Ovary (tissue), 9 donors: Measurements from ENCODE around the gene SCG2. TPM values are rescaled to one million over a fixed set of nuclear protein-coding genes. Genes with fewer than 3 reads are reported as not detected.

ENCODE experiments used
- DNase-seq, 5 donors: peaks; one replicate each; pipeline ENCODE4 v3.0.0-alpha.2; 2019 to 2020
- H3K27ac ChIP-seq, 2 donors: fragments of 200-600 bp; one replicate each; pipeline versions ENCODE4 v1.5.1 to v1.8.0; 2019 to 2022
- H3K27me3 ChIP-seq: fragments of 200-600 bp; one replicate; pipeline ENCODE4 v1.8.0; 2022
- H3K36me3 ChIP-seq: fragments of 200-600 bp; sonication (generic); one replicate; pipeline ENCODE4 v1.5.1; 2019
- H3K4me1 ChIP-seq: one replicate; pipeline ENCODE4 v1.8.1; 2013; ENCODE audit warnings: mild to moderate bottlenecking, moderate library complexity; ENCODE audit not compliant: insufficient read depth
- H3K4me3 ChIP-seq: fragments of 200-600 bp; sonication (generic); one replicate; pipeline ENCODE4 v1.5.1; 2017
- H3K9me3 ChIP-seq, 2 donors: fragments of 200-600 bp in 1 of 2; sonication (generic) in 1 of 2; one replicate each; pipeline versions ENCODE4 v1.5.1 to v1.8.1; 2013 to 2019; ENCODE audit warnings: mild to moderate bottlenecking in 1 of 2, moderate library complexity in 1 of 2
- EP300 ChIP-seq: sonication (generic); formaldehyde crosslinking; IDR thresholded peaks from one replicate; pipeline ENCODE4 v1.6.1; 2017; ENCODE audit warnings: antibody characterized with exemption
- POLR2A ChIP-seq: fragments of 450-650 bp; IDR thresholded peaks from one replicate; pipeline ENCODE4 v1.6.1; 2017; ENCODE audit warnings: antibody characterized with exemption, mild to moderate bottlenecking, moderate library complexity
- WGBS, 3 donors: extraction: QIAGEN DNeasy Blood & Tissue Kit in 1 of 3; methylation state at CpG; one replicate each; pipeline versions ENCODE4 v1.1.5 to v1.1.7; 2013 to 2017; 5-methylcytosine and 5-hydroxymethylcytosine counted together
- intact Hi-C, 4 donors: fragments of 100-400 bp; cut with DNase I; formaldehyde crosslinking; loops; one replicate each; pipeline versions ENCODE4 v1.11.0 to v1.15.1; 2022 to 2023
- polyA plus RNA-seq, 2 donors: library from polyadenylated mRNA; stranded (reverse); fragments of 200-250 nt in 1 of 2; fragments of 350-450 nt in 1 of 2; fragmentation: Illumina TruSeq in 1 of 2; extraction: RNeasy Lipid Tissue Mini Kit (QIAGEN cat#74804) in 1 of 2; gene quantifications; one replicate each; pipeline ENCODE4 v1.2.3, GENCODE V29; 2013 to 2014
- total RNA-seq, 7 donors: library from RNA; depleted of rRNA in 2 of 7; stranded (reverse); fragments of >200 nt in 2 of 7; fragmentation: NEBNext Ultra II Directional in 3 of 7; extraction: Animal tissue kit (Norgen Biotek cat#: 25700) in 3 of 7; gene quantifications; one replicate each; pipeline versions ENCODE4 v1.1.0 to v1.2.4, GENCODE V29; 2016 to 2023
- TF ChIP-seq, protein P1 (sequence below), 3 donors: fragments of 450-650 bp in 2 of 3; fragments of 200-600 bp in 1 of 3; IDR thresholded peaks; one replicate each; pipeline versions ENCODE4 v1.5.1 to v1.8.0; 2016 to 2022; ENCODE audit warnings: antibody characterized with exemption in 3 of 3, mild to moderate bottlenecking in 1 of 3
- donor health status: DM: no; HTN: no; CAD: no; lungs with moderate emphysema.
- donor health status: DM: no; HTN: no; CAD: no.
- donor health status: Bipolar disorder and iron deficiency.
- donor health status: DM: yes; HTN: yes; CAD: no.
- donor health status: DM: no; HTN: no; CAD: no.
- donor health status: DM: yes; HTN: yes; CAD: no.

Gene SCG2
- total and polyA plus RNA-seq, 9 donors, result 0.18 to 6.3 (median 2.6) TPM

DNA sequence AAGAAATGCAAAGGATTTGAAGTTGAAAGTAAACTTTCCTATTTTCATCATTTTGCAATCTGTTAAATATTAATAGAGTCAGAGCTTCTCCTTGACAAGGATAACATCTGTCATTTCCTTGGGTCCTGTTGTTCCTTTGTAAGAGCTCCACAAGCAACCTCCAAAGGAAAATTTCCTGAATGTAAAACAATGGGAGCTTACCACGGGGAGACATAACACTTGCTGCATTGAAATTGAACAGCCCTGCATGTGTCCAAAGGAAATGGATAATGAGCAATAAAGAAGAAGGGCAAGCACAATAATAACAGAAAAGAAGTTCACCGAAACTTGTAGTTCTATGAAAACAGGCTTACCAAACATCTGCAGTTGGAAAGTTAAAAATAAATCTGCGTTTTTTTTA, 42.0 kb upstream of the SCG2 start:
- whole genome bisulfite sequencing, 3 donors, result 30 to 48% (median 43%) methylated on average over 3 of the region's 3 CpGs
- intact Hi-C loops, result no loop called here
- Histone ChIP-seq H3K4me1 (peaks cover 6% of the 10 kb centered on the region), H3K27ac (no peak overlapping the region), H3K27me3 (no peaks in the 10 kb centered on the region), H3K36me3 (no peaks in the 10 kb centered on the region), H3K9me3 (no peaks in the 10 kb centered on the region), H3K4me3 (no peak overlapping the region)
- TF ChIP-seq POLR2A, result no peak
- no peak for TF ChIP-seq EP300
- TF ChIP-seq, protein P1, sequence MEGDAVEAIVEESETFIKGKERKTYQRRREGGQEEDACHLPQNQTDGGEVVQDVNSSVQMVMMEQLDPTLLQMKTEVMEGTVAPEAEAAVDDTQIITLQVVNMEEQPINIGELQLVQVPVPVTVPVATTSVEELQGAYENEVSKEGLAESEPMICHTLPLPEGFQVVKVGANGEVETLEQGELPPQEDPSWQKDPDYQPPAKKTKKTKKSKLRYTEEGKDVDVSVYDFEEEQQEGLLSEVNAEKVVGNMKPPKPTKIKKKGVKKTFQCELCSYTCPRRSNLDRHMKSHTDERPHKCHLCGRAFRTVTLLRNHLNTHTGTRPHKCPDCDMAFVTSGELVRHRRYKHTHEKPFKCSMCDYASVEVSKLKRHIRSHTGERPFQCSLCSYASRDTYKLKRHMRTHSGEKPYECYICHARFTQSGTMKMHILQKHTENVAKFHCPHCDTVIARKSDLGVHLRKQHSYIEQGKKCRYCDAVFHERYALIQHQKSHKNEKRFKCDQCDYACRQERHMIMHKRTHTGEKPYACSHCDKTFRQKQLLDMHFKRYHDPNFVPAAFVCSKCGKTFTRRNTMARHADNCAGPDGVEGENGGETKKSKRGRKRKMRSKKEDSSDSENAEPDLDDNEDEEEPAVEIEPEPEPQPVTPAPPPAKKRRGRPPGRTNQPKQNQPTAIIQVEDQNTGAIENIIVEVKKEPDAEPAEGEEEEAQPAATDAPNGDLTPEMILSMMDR (IDR thresholded peaks at IDR 0.05), result no peak
- no peak for DNase-seq

DNA sequence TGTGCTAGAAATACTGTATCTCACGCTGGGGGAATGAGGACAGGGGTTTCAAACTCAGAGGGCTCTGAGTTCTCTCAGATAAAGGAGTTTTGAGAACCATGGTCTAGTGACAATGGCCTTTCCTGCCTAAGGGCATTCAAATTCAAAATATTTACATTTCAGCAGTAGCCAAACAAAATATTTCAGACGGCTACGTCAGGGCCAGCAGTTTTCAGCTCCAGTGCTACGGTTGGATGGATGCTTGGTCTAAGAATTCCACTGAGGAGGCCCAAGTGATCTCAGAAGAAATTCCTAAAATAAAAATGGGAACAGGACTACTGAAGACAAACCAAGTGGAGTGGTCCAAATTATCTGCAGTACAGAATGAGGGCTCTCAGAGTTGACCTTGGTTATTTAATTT, 41.1 kb upstream of the SCG2 start:
- no peak overlapping the region for H3K27ac ChIP-seq
- no peak for DNase-seq
- no peaks in the 10 kb centered on the region for H3K36me3 ChIP-seq
- peaks cover 6% of the 10 kb centered on the region for H3K4me1 ChIP-seq
- intact Hi-C loops, result no loop called here
- no peak for TF ChIP-seq POLR2A
- TF ChIP-seq EP300, result no peak
- no peak overlapping the region for H3K4me3 ChIP-seq
- H3K27me3 ChIP-seq, result no peaks in the 10 kb centered on the region
- WGBS, 3 donors, result 4 to 36% (median 8%) methylated on average over 4 of the region's 4 CpGs
- H3K9me3 ChIP-seq, result no peaks in the 10 kb centered on the region

DNA sequence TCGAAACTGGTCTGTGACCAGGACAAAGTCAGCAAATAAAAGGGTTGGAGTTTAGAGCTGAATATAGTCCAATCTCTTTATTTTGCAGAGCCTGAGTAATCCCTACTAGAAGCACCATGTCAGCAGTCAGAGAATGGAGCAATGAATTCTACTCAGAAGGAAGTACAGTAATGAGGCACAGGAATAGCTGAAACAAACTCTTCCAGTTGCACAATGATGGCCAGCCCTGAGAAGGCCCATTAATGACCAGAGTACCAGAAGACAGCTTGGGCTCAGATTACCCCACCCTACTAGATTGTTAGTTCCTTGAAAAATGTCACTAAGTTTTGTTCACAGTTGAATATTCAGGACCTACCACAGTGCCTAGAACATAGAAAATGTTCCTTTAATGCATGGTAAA, 40.3 kb upstream of the SCG2 start:
- no peaks in the 10 kb centered on the region for H3K27me3 ChIP-seq
- no peak overlapping the region for H3K4me3 ChIP-seq
- intact Hi-C loops, result no loop called here
- no peaks in the 10 kb centered on the region for H3K36me3 ChIP-seq
- no peak for DNase-seq
- no peak for TF ChIP-seq POLR2A
- TF ChIP-seq, protein P1 (IDR thresholded peaks at IDR 0.05), result no peak
- no peak for TF ChIP-seq EP300
- 99 to 100% (median 100%) methylated on average over 1 of the region's 1 CpG for WGBS, 3 donors
- H3K4me1 ChIP-seq, result peaks cover 6% of the 10 kb centered on the region
- H3K9me3 ChIP-seq, result no peaks in the 10 kb centered on the region
- H3K27ac ChIP-seq, result peak overlapping the region in 1 of 2 donors; percentile 4

DNA sequence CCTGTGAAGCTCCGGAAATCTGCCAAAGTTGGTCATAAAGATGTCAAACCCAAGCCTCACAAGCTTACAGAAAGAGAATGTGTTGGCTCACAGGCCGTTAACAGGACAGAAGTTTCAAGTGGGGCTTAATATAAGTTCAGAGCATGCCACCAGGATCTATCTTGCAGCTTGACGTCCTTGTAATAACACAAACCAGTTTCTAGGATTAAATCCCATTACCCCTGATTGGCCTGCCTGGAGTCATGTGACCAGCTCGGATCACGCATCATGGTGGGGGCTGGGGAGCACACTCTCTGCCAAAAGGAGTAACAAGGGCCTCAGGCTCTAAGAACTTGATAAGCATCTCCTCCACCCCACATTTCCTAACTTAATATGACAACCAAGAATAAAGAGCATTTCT, 38.9 kb upstream of the SCG2 start:
- WGBS, 3 donors, result 24 to 41% (median 40%) methylated on average over 5 of the region's 5 CpGs
- intact Hi-C loops, result no loop called here

DNA sequence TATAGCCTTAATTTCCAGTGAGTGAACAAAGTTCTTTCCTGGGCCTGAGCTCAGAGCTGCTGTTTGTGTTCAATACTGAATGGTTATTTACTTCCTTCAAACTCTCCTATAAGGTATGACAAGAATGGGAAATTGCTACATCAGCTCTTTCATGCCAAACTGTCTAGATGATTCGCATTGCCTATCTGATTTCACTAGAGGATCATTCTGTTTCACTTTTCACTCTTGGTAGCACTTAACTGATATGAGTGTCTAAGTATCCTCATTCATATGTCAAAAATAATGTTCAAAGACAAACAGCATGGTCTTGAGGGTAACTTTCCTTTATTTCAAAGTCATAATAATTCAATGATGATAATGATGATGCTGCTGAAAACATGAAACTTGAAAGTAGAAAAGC, 32.9 kb upstream of the SCG2 start:
- Histone ChIP-seq H3K4me1 (no peaks in the 10 kb centered on the region), H3K9me3 (no peaks in the 10 kb centered on the region), H3K4me3 (no peak overlapping the region), H3K36me3 (no peaks in the 10 kb centered on the region), H3K27ac (no peak overlapping the region), H3K27me3 (no peaks in the 10 kb centered on the region)
- TF ChIP-seq EP300, result no peak
- TF ChIP-seq, protein P1 (IDR thresholded peaks at IDR 0.05), result no peak
- no peak for TF ChIP-seq POLR2A
- WGBS, 3 donors, result 79 to 88% (median 84%) methylated on average over 1 of the region's 1 CpG
- no peak for DNase-seq
- intact Hi-C loops, result no loop called here

More for the DNA sequence above, 38.9 kb upstream of the SCG2 start:
- peaks cover 4% of the 10 kb centered on the region for H3K4me1 ChIP-seq
- no peaks in the 10 kb centered on the region for H3K36me3 ChIP-seq
- TF ChIP-seq EP300 (no peak), POLR2A (no peak)
- TF ChIP-seq, protein P1 (IDR thresholded peaks at IDR 0.05), result no peak
- H3K27me3 ChIP-seq, result no peaks in the 10 kb centered on the region
- H3K27ac ChIP-seq, result no peak overlapping the region
- no peaks in the 10 kb centered on the region for H3K9me3 ChIP-seq
- no peak overlapping the region for H3K4me3 ChIP-seq
- DNase-seq, result no peak
